ENCODE measurements around the gene TTC16. TPM values are rescaled to one million over a fixed set of nuclear protein-coding genes. Genes with fewer than 3 reads are reported as not detected.

TTC16 gene
- total RNA-seq, 2 experiments from 2014 or later: 1.2 to 5.2 TPM

DNA sequence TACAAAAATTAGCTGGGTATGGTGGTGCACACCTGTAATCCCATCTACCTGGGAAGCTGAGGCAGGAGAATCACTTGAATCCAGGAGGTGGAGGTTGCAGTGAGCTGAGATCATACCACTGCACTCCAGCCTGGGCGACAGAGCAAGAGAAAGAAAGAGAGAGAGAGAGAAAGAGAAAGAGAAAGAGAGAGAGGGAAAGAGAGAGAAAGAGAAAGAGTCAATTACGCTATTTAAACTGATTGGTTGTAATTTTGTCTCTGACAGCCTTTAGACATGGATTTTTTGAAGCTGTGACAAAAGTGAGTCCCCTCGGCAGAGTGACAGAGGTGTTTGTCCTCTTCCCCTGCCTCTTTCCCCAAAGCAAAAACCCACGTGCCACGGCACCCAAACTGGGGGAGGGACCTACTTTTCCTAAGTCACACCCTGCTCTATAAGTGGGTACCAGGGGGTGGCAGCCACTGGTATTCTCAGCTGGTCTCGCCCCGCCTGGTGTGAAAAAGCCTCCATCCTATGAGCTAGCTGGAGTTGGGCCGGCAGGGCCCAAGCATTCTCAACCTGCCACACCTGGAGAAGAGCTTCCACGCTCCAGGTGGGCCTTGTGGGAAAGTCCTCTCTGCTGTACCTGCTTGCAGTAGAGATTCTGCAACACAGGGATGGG, 12.5 kb upstream of the TTC16 start:
- Mint-ChIP-seq H3K4me1 (peaks cover 32% of the 10 kb centered on the region), H3K36me3 (no peaks in the 10 kb centered on the region), H3K27me3 (no peaks in the 10 kb centered on the region), H3K4me3 (no peak overlapping the region), H3K9me3 (ENCODE audit: low read depth) (no peaks in the 10 kb centered on the region), H3K27ac (no peak overlapping the region)
- ATAC-seq (no peak), DNase-seq (no peak)
- CTCF ChIA-PET: interaction anchor here (1.3 to 1.6 kb wide), 2 partner anchors 12 to 218 kb away, joined by 3 read pairs; partner anchors contain the start of genes PTRH1 and TTC16

DNA sequence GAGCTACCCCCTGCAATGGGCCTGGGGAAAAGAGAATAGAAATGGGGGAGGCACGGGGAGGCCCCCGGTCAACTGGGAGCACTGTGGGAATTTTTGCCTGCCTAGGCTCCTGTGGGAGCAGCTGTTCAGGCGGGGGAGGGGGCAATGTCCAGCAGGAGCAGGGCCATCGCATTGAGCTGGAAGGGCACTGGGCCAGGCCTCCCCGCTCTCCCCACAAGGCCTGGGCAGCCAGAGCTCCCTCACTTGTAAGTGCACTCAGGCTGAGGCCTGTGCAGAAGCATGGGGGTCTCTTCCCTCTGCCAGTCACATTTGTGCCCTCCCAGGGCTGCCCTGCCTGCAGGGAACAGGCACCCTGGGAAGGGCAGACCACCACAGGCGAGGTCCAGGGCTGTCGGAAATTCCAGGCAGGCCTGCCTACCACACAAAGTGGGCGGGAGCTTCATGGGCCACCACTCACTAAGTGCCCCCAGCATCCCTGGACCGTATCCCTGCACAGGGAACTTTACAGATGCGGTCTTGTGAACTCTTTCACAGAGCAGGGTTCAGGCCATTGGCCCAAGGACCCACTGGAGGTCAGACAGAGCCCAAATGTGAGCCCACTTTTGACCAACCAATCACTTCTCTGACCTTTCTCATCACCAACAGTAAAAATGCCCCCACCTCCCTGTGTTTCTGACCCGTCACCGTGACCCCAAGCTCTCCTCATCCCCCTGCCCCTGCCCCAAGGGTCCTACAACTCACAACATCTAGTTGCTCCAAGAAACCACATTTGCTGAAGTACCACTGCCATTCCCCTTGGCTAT, 10.1 kb upstream of the TTC16 start:
- peak overlapping the region; percentile 70 for H3K27ac Mint-ChIP-seq
- ATAC-seq: no peak
- no peaks in the 10 kb centered on the region for H3K9me3 Mint-ChIP-seq (ENCODE audit: low read depth)
- no peak overlapping the region for H3K4me3 Mint-ChIP-seq
- CTCF ChIA-PET: interaction anchor here (1.1 to 4.6 kb wide), 3 partner anchors 26 to 29 kb away, joined by 3 to 28 read pairs (median 3); partner anchors contain the start of gene TOR2A
- no peaks in the 10 kb centered on the region for H3K36me3 Mint-ChIP-seq
- peaks cover 27% of the 10 kb centered on the region for H3K4me1 Mint-ChIP-seq
- no peak for DNase-seq
- H3K27me3 Mint-ChIP-seq: no peaks in the 10 kb centered on the region

DNA sequence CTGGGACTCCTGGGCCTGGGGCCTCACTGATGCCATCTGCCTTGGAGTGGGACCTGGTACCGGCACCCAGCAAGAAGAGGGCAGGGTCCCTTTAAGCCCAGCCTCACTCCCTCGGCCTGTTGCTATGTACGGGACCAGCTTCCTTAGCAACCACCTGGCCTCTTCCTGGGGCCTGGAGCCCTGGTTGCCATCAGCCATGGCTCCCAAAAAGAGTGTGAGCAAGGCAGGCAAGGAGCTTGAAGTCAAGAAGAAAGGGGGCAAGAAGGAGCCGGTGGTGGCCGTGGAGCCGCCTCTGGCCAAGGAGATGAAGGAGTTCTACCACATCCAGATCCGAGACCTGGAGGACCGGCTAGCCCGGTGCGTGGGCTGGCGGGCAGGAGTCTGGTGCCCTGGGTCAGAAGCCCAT, 9.0 kb upstream of the TTC16 start, which contains the start of gene CFAP157:
TSS of gene CFAP157 (plus strand) at position 153 of the 406 bp plus-strand sequence. CDS start at position 197, 44 bp downstream.
- Mint-ChIP-seq H3K36me3 (no peaks in the 10 kb centered on the region), H3K27ac (peak within 1 kb of the TSS; percentile 70), H3K4me1 (peaks cover 36% of the 10 kb centered on the region), H3K4me3 (no peak within 1 kb of the TSS), H3K27me3 (no peaks in the 10 kb centered on the region), H3K9me3 (ENCODE audit: low read depth) (no peaks in the 10 kb centered on the region)
- no peak for DNase-seq
- ATAC-seq: no peak
- CTCF ChIA-PET: interaction anchor here (0.9 to 4.6 kb wide), 3 partner anchors 26 to 214 kb away, joined by 3 to 28 read pairs (median 3); partner anchors contain the start of gene TOR2A

DNA sequence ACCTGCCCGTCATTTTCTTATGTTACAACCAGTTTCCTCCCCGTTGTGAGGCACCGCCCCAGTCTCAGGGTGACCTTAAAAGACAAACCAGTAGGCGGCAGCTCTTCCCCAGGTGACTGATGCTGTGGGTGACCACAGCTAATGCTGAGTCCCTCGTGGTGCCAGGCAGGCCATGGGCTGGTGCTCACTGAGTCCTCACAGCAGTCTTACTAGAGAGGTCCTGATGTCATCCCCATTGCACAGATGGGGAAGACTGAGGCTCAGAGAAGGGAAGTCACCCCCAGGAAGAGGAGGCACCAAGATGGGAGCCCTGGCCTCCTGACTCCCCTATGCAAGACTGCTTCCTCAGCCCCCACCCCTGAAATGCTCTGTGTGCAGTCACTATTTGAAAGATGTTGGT, 8.1 kb upstream of the TTC16 start:
- DNase-seq (peak; percentile 77), ATAC-seq (peak; percentile 74)
- Mint-ChIP-seq H3K4me1 (peaks cover 36% of the 10 kb centered on the region), H3K27ac (no peak overlapping the region), H3K4me3 (no peak overlapping the region), H3K9me3 (ENCODE audit: low read depth) (no peaks in the 10 kb centered on the region), H3K36me3 (no peaks in the 10 kb centered on the region), H3K27me3 (no peaks in the 10 kb centered on the region)
- CTCF ChIA-PET: interaction anchor here (0.7 to 4.6 kb wide), 2 partner anchors 22 to 27 kb away, joined by 3 to 28 read pairs; partner anchors contain the start of gene TOR2A

DNA sequence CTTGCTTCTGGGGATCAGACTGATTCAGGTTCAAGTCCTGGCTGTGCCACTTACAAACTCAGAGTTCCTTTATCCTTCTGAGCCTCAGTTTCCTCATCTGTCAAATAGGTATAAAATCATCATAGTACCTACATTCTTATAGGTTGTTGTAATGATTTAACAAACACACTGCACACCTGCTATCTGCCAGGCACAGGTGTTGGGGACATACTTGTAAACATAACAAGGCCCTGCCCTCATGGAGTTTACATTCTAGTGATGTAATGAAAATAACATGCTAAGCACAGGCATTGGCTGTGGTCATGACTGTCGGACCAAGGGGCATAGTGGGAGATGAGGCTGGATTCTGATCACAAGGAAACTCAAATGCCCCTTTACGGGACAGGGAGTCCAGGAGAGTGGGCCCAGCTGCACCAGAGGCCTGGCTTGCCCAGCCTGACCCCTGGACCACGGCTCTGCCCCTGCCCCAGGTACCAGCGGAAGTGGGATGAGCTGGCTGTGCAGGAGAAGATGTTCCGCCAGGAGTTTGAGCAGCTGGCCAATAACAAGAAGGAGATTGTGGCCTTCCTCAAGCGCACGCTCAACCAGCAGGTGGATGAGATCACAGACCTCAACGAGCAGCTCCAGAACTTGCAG, 6.8 kb upstream of the TTC16 start:
- no peak overlapping the region for H3K27ac Mint-ChIP-seq

DNA sequence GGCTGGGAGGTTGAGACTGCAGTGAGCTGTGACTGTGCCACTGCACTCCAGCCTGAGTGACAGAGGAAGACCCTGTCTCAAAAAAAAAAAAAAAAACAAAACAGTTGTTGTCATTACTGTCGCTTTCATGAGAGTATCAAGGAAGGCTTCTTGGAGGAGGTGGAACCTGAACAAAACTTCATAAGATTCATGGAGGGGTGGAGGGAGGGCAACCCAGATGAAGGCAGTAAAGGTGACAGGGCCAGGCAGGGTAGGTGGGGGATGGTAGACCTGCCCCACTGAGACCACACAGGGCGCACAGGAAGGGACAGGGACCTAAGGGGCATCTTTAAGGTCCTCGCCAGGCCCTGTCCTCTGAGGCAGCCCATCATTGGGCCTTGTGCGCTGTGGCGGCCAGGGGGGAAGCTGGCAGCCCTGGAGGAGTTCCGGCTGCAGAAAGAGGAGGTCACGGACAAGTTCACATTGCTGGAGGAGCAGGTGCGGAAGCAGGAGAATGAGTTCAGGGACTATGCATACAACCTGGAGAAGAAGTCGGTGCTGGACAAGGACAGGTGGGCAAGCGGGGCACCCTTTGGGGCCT, 5.6 kb upstream of the TTC16 start:
- no peaks in the 10 kb centered on the region for H3K27me3 Mint-ChIP-seq
- CTCF ChIA-PET: interaction anchor here (1.7 to 2.6 kb wide), 2 partner anchors 24 to 159 kb away, joined by 9 to 17 read pairs; partner anchors contain the start of gene TOR2A
- no peaks in the 10 kb centered on the region for H3K9me3 Mint-ChIP-seq (ENCODE audit: low read depth)
- no peak for ATAC-seq
- H3K36me3 Mint-ChIP-seq: no peaks in the 10 kb centered on the region
- no peak overlapping the region for H3K4me3 Mint-ChIP-seq
- no peak overlapping the region for H3K27ac Mint-ChIP-seq
- no peak for DNase-seq
- H3K4me1 Mint-ChIP-seq: peaks cover 33% of the 10 kb centered on the region

More for the DNA sequence above, 6.8 kb upstream of the TTC16 start:
- H3K4me3 Mint-ChIP-seq: no peak overlapping the region
- peaks cover 30% of the 10 kb centered on the region for H3K4me1 Mint-ChIP-seq
- no peaks in the 10 kb centered on the region for H3K36me3 Mint-ChIP-seq
- no peak for DNase-seq
- no peak for ATAC-seq
- CTCF ChIA-PET: interaction anchor here (1.0 to 4.6 kb wide), 3 partner anchors 25 to 161 kb away, joined by 3 to 28 read pairs (median 9); partner anchors contain the start of gene TOR2A
- H3K27me3 Mint-ChIP-seq: no peaks in the 10 kb centered on the region
- H3K9me3 Mint-ChIP-seq (ENCODE audit: low read depth): no peaks in the 10 kb centered on the region

DNA sequence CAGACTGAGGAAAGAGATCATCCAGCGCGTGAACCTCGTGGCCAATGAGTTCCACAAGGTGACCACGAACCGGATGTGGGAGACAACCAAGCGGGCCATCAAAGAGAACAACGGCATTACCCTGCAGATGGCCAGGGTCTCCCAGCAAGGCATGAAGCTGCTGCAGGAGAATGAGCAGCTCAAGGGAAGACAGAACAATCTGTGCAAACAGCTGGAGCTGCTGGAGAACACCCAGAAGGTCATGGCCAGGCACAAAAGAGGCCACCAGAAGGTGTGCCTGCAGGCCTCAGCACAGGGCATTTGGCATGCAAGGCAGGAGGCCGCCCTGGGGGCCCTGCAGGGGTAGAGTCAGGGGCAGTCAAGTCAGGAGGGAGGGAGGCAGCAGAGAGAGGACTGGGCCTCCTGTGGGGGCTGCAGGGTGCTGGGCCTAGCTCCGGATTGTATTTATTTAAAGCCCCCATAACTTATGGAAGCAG, 4.6 kb upstream of the TTC16 start:
- Mint-ChIP-seq H3K36me3 (no peaks in the 10 kb centered on the region), H3K4me1 (peaks cover 39% of the 10 kb centered on the region), H3K4me3 (no peak overlapping the region), H3K9me3 (ENCODE audit: low read depth) (no peaks in the 10 kb centered on the region), H3K27me3 (no peaks in the 10 kb centered on the region), H3K27ac (peak overlapping the region; percentile 66)
- ATAC-seq (no peak), DNase-seq (peak; percentile 67)
- CTCF ChIA-PET: interaction anchor here (0.7 to 2.6 kb wide), 4 partner anchors 23 to 98 kb away, joined by 3 to 17 read pairs (median 4); partner anchors contain the start of gene TOR2A

DNA sequence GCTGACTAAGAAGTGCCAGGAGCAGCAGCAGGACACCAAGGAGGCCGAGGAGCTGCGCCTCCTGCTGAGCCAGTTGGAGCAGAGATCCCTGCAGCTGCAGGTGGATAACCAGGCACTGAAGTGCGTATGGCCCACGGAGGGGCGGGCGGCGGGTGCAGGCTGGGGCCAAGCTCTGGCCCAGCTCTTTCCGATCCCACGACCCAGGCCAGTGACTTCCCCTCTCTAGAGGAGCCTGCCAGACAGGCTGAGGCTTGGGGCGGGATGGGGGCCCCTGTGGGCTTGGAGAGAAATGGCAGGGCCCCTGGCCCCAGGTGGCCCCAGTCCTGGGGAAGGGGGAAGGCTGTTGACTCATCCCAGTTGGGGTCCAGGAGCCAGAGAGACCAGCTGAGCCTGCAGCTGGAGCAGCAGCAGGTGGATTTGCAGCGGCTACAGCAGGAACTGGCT, 4.0 kb upstream of the TTC16 start:
- ATAC-seq (no peak), DNase-seq (no peak)
- CTCF ChIA-PET: interaction anchor here (0.7 to 2.6 kb wide), 4 partner anchors 23 to 99 kb away, joined by 3 to 17 read pairs (median 4); partner anchors contain the start of gene TOR2A
- Mint-ChIP-seq H3K4me3 (no peak overlapping the region), H3K4me1 (peaks cover 39% of the 10 kb centered on the region), H3K9me3 (ENCODE audit: low read depth) (no peaks in the 10 kb centered on the region), H3K27ac (no peak overlapping the region), H3K36me3 (no peaks in the 10 kb centered on the region), H3K27me3 (no peaks in the 10 kb centered on the region)

DNA sequence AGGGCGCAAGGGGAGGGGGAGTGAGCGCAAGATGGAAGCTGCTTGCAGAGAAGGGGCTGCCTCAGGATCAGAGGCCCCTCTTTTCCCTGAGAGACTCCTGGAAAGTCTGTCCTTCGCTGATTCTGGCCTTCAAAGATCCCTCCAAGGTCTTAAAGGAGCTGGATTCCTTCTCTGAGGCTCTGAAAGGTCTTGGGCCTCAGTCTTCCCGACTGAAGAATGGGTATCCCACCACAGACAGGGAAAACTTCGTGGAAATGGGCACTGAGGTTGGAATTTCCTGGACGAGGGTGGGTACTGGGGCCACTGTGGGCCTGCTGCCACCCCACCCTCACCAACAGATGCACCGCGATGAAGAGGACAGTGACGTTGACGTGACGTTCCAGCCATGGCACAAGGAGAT, 3.5 kb upstream of the TTC16 start:
- no peak for ATAC-seq
- Mint-ChIP-seq H3K27ac (no peak overlapping the region), H3K9me3 (ENCODE audit: low read depth) (no peaks in the 10 kb centered on the region), H3K4me1 (peaks cover 36% of the 10 kb centered on the region), H3K27me3 (no peaks in the 10 kb centered on the region), H3K36me3 (no peaks in the 10 kb centered on the region), H3K4me3 (no peak overlapping the region)
- CTCF ChIA-PET: interaction anchor here (1.2 kb wide), 1 partner anchor 22 kb away, joined by 3 read pairs; no protein-coding TSS in a partner anchor
- no peak for DNase-seq

DNA sequence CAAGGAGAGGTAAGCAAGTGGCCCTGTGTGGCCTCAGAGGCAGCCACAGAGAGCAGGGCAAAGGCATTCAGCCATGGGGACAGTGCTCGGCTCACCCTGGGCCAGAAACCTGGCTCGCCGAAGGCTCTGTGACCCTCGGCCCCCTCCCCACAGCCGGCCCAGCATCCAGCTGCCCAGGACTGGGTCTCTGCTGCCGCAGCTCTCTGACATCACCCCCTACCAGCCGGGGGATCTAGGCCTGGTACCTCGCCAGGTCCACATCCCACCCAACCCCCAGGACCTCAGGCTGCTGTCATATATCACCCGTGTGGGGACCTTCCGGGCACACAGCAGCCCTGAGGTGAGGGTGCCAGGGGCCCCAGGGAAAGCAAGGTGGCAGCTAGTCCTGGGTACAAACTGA, 3.0 kb upstream of the TTC16 start:
- Mint-ChIP-seq H3K27ac (no peak overlapping the region), H3K4me1 (peaks cover 31% of the 10 kb centered on the region), H3K4me3 (no peak overlapping the region), H3K9me3 (ENCODE audit: low read depth) (no peaks in the 10 kb centered on the region), H3K27me3 (no peaks in the 10 kb centered on the region), H3K36me3 (no peaks in the 10 kb centered on the region)
- CTCF ChIA-PET: interaction anchor here (1.2 kb wide), 1 partner anchor 22 kb away, joined by 3 read pairs; no protein-coding TSS in a partner anchor
- no peak for ATAC-seq
- no peak for DNase-seq

DNA sequence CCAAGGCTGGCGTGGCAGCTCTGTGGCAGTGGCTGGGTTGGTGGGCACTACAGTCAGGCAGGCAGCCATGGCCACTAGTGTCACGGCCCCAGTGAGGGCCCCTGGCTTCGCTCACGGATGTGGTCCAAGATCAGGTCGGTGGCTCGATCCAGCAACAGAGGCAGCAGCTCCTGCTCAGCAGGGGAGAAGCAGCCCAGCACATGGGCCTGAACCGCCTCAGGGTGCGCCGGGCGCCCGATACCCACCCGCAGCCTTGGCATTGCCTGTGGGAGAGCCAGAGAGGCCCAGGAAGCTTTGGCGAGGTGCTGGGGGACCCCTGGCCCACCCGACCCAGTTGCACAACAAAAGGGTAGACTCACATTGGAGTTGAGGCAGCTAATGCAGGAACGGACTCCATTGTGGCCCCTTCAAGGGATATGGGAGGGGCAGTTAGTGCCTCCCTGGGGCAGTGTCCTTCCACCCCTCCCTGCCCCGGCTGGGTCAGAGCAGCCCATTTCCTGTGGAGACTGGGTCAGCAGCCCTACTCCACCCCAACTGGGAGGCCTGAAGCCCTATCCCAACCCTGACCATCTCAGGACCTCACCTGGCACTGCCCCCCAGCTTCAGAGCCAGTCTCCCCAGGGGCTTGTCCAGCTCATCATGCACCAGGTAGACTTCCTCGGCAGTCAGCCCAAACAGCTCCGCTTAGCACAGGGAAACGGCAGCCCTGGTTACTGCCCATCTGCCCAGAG, 1.7 kb upstream of the TTC16 start:
- H3K4me3 Mint-ChIP-seq: peak overlapping the region; percentile 69
- H3K27ac Mint-ChIP-seq: no peak overlapping the region
- no peaks in the 10 kb centered on the region for H3K36me3 Mint-ChIP-seq
- DNase-seq: no peak
- CTCF ChIA-PET: interaction anchor here (1.5 to 4.2 kb wide), 3 partner anchors 20 to 156 kb away, joined by 3 to 30 read pairs (median 8); partner anchors contain the start of gene TOR2A
- peaks cover 28% of the 10 kb centered on the region for H3K4me1 Mint-ChIP-seq
- H3K9me3 Mint-ChIP-seq (ENCODE audit: low read depth): no peaks in the 10 kb centered on the region
- no peaks in the 10 kb centered on the region for H3K27me3 Mint-ChIP-seq
- ATAC-seq: no peak

DNA sequence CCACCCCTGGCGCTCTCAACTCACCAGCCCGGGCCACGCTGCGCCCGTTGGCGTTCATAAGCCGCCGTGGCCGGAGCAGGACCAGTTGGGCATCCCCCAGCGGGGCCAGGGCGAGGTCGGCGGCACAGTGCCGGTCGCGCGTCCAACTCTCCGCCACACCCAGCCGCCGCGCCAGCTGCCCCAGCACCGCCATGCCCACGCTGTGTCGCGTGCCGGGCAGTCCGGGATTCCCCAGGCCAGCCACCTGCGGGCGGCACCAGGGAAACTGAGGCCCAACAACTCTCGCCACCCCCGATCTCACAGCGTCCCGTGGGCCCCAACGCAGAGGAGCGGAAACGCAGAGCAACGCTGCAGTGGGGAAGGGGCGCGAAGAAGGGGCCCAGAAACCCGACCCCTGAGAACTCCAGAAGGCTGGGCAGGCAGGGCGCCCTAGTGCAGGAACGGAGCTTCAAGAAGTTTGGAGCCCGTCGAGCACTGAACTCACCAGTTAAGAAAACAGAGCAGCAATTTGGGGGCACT, 869 bp upstream of the TTC16 start:
- Mint-ChIP-seq H3K36me3 (no peaks in the 10 kb centered on the region), H3K4me3 (peak overlapping the region; percentile 93), H3K4me1 (peaks cover 36% of the 10 kb centered on the region), H3K27me3 (no peaks in the 10 kb centered on the region), H3K9me3 (ENCODE audit: low read depth) (no peaks in the 10 kb centered on the region), H3K27ac (peak overlapping the region; percentile 90)
- ATAC-seq: peak; percentile 1
- DNase-seq: no peak
- CTCF ChIA-PET: interaction anchor here (1.0 to 4.2 kb wide), 12 partner anchors 12 to 411 kb away, joined by 3 to 30 read pairs (median 3); partner anchors contain the start of genes STXBP1 and TOR2A

All from activated CD8-positive, alpha-beta memory T cell treated with anti-CD3 and anti-CD28 coated beads, Interleukin-2, amount 10 ng/mL, durations not matched to agents 7 days and 5 days (primary cell).